ENCODE measurements around the gene MAPT. TPM values are rescaled to one million over a fixed set of nuclear protein-coding genes. Genes with fewer than 3 reads are reported as not detected.

Gene MAPT
- total RNA-seq, 2 experiments from 2014 or later, result 1.3 to 1.4 TPM

DNA sequence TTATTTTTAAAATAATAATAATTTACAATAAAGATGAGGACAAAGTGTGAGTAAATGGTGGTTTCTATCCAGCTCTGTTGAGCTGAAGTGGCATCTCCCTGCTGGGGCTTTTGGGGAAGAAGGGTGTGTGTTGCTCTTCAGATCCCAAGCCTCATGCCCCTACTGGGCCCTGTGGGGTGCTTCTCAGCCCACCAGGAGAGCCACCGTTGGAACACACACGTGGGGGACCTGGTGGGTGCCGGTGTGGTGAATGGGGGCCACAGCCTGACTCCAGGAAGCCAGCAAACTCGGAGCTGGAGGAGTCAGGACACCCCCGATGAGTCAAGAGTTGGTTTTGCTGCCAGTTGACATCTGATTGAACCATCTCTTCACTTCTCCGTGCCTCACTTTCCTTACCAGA lies 66.9 kb downstream of the MAPT start:
- intact Hi-C loops (cut with micrococcal nuclease), result no loop called here
- POLR2A ChIA-PET, result interaction anchor here (0.6 kb wide), 1 partner anchor 110 kb away, joined by 3 read pairs; no protein-coding TSS in a partner anchor
- no peak overlapping the region for H3K4me3 Mint-ChIP-seq
- H3K27ac Mint-ChIP-seq, result no peak overlapping the region
- H3K4me1 Mint-ChIP-seq (ENCODE audit: low read depth), result no peaks in the 10 kb centered on the region
- CTCF ChIA-PET, result interaction anchor here (1.4 to 2.0 kb wide), 2 partner anchors 13 to 41 kb away, joined by 4 to 12 read pairs; no protein-coding TSS in a partner anchor
- peaks cover 6% of the 10 kb centered on the region for H3K27me3 Mint-ChIP-seq
- H3K9me3 Mint-ChIP-seq, result no peaks in the 10 kb centered on the region
- ATAC-seq (no peak), DNase-seq (no peak)
- H3K36me3 Mint-ChIP-seq (ENCODE audit: low read depth), result no peaks in the 10 kb centered on the region
- TF ChIP-seq, protein P1, sequence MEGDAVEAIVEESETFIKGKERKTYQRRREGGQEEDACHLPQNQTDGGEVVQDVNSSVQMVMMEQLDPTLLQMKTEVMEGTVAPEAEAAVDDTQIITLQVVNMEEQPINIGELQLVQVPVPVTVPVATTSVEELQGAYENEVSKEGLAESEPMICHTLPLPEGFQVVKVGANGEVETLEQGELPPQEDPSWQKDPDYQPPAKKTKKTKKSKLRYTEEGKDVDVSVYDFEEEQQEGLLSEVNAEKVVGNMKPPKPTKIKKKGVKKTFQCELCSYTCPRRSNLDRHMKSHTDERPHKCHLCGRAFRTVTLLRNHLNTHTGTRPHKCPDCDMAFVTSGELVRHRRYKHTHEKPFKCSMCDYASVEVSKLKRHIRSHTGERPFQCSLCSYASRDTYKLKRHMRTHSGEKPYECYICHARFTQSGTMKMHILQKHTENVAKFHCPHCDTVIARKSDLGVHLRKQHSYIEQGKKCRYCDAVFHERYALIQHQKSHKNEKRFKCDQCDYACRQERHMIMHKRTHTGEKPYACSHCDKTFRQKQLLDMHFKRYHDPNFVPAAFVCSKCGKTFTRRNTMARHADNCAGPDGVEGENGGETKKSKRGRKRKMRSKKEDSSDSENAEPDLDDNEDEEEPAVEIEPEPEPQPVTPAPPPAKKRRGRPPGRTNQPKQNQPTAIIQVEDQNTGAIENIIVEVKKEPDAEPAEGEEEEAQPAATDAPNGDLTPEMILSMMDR (IDR thresholded peaks at IDR 0.05), result no peak

DNA sequence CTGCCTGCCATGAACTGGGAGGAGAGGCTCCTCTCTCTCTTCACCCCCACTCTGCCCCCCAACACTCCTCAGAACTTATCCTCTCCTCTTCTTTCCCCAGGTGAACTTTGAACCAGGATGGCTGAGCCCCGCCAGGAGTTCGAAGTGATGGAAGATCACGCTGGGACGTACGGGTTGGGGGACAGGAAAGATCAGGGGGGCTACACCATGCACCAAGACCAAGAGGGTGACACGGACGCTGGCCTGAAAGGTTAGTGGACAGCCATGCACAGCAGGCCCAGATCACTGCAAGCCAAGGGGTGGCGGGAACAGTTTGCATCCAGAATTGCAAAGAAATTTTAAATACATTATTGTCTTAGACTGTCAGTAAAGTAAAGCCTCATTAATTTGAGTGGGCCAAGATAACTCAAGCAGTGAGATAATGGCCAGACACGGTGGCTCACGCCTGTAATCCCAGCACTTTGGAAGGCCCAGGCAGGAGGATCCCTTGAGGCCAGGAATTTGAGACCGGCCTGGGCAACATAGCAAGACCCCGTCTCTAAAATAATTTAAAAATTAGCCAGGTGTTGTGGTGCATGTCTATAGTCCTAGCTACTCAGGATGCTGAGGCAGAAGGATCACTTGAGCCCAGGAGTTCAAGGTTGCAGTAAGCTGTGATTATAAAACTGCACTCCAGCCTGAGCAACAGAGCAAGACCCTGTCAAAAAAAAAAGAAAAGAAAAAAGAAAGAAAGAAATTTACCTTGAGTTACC lies 68.0 kb downstream of the MAPT start:
- Mint-ChIP-seq H3K4me3 (no peak overlapping the region), H3K27ac (no peak overlapping the region), H3K4me1 (ENCODE audit: low read depth) (no peaks in the 10 kb centered on the region), H3K36me3 (ENCODE audit: low read depth) (no peaks in the 10 kb centered on the region), H3K27me3 (peaks cover 7% of the 10 kb centered on the region), H3K9me3 (no peaks in the 10 kb centered on the region)
- ATAC-seq (no peak), DNase-seq (no peak)
- intact Hi-C loops (cut with micrococcal nuclease), result no loop called here
- TF ChIP-seq, protein P1 (IDR thresholded peaks at IDR 0.05), result no peak
- POLR2A ChIA-PET, result no interaction called here
- CTCF ChIA-PET, result no interaction called here

DNA sequence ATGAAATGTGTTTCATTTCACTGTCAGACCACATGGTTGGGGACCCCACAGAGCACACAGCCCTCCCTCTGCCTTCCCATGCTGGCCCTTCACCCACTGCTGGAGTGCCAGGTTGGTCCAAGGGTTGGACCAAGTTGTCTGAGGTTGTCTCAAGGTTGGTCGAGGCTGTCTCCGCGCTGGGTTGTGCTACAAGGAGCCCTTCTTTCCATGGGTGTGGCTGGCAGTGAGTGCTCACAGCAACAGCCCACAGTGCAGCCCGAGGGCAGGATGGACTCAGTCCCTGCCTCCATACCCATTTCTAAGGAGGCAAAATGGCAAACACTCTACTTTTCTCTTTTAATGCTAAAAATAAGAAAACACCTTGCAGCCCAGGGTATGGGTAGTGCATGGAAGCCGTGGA lies 68.9 kb downstream of the MAPT start:
- ChIA-PET CTCF (interaction anchor here (0.6 to 0.9 kb wide), 2 partner anchors 14 to 1126 kb away, joined by 3 to 4 read pairs; no protein-coding TSS in a partner anchor), POLR2A (no interaction called here)
- intact Hi-C loops (cut with micrococcal nuclease), result no loop called here
- Mint-ChIP-seq H3K27ac (no peak overlapping the region), H3K27me3 (peaks cover 11% of the 10 kb centered on the region), H3K4me3 (no peak overlapping the region), H3K9me3 (no peaks in the 10 kb centered on the region), H3K4me1 (ENCODE audit: low read depth) (no peaks in the 10 kb centered on the region), H3K36me3 (ENCODE audit: low read depth) (no peaks in the 10 kb centered on the region)
- ATAC-seq (no peak), DNase-seq (no peak)
- TF ChIP-seq, protein P1 (IDR thresholded peaks at IDR 0.05), result no peak

DNA sequence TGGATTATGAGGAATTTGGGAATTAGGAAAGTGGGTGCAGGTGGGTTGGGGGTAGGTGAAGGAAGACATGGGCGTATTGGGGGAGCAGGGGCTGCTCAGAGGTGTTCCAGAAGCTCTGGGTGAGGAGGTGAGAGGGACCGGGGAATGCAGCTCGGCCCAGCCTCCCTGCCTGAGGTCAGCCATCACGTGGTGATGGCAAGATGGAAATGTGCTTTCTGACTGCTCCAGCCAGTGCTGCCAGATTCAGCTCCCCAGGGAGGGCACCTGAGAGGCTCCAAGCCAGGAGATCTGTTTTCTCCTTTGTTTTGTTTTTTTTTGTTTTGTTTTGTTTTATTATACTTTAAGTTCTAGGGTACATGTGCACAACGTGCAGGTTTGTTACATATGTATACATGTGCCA lies 69.5 kb downstream of the MAPT start:
- H3K4me1 Mint-ChIP-seq (ENCODE audit: low read depth), result no peaks in the 10 kb centered on the region
- no peaks in the 10 kb centered on the region for H3K36me3 Mint-ChIP-seq (ENCODE audit: low read depth)
- H3K4me3 Mint-ChIP-seq, result no peak overlapping the region
- intact Hi-C loops (cut with micrococcal nuclease), result no loop called here
- no peak overlapping the region for H3K27ac Mint-ChIP-seq
- TF ChIP-seq, protein P1 (IDR thresholded peaks at IDR 0.05), result no peak
- DNase-seq (no peak), ATAC-seq (no peak)
- H3K9me3 Mint-ChIP-seq, result no peaks in the 10 kb centered on the region
- ChIA-PET CTCF (interaction anchor here (0.6 to 0.9 kb wide), 2 partner anchors 15 to 1126 kb away, joined by 3 to 4 read pairs; no protein-coding TSS in a partner anchor), POLR2A (no interaction called here)
- peaks cover 11% of the 10 kb centered on the region for H3K27me3 Mint-ChIP-seq

DNA sequence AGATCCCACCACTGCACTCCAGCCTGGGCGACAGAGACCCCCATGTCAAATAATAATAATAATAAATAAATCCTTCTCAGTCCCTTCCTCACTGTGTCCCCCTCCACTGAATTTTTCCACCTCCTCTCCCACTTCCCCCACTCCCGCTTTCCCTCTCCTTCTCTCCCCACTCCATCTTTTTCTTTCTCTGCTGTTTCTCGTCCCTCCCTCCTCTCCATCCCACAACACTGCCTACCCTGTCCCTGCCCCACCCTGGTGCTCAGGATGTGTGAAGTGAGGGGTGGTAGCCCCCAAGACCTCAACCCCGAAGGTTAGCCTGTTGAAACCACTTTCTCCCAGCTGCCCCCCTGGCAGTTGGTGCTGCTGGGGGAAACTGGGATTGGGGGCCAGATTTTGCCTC lies 70.3 kb downstream of the MAPT start:
- ChIA-PET CTCF (no interaction called here), POLR2A (no interaction called here)
- Mint-ChIP-seq H3K27me3 (peaks cover 12% of the 10 kb centered on the region), H3K4me3 (no peak overlapping the region), H3K9me3 (no peaks in the 10 kb centered on the region), H3K36me3 (ENCODE audit: low read depth) (no peaks in the 10 kb centered on the region), H3K4me1 (ENCODE audit: low read depth) (no peaks in the 10 kb centered on the region), H3K27ac (no peak overlapping the region)
- DNase-seq, result no peak
- intact Hi-C loops (cut with micrococcal nuclease), result no loop called here
- no peak for ATAC-seq
- TF ChIP-seq, protein P1 (IDR thresholded peaks at IDR 0.05), result no peak

Measured in activated CD8-positive, alpha-beta T cell treated with anti-CD3 and anti-CD28 coated beads for 36 hours (primary cell).